Suprapubic skin (tissue), 4 donors: ENCODE results near the gene ARHGAP23. TPM values are rescaled to one million over a fixed set of nuclear protein-coding genes. Genes with fewer than 3 reads are reported as not detected.

Source experiments
- DNase-seq, 2 donors: peaks; one replicate each; pipeline ENCODE4 v3.0.0-alpha.2; 2019; ENCODE audit warnings: low spot score in 2 of 2
- H3K27ac ChIP-seq: fragments of 200-600 bp; sonication (generic); one replicate; pipeline ENCODE4 v1.5.1; 2019
- H3K27me3 ChIP-seq: fragments of 200-600 bp; sonication (generic); one replicate; pipeline ENCODE4 v1.5.1; 2019
- H3K36me3 ChIP-seq: fragments of 200-600 bp; sonication (generic); one replicate; pipeline ENCODE4 v1.5.1; 2019
- H3K4me1 ChIP-seq: fragments of 200-600 bp; sonication (generic); one replicate; pipeline ENCODE4 v1.5.1; 2019
- H3K4me3 ChIP-seq: fragments of 200-600 bp; sonication (generic); one replicate; pipeline ENCODE4 v1.5.1; 2019; ENCODE audit warnings: mild to moderate bottlenecking
- H3K9me3 ChIP-seq: fragments of 200-600 bp; sonication (generic); one replicate; pipeline ENCODE4 v1.5.1; 2019
- CTCF ChIP-seq, 2 donors: fragments of 200-600 bp in 1 of 2; fragments of 450-650 bp in 1 of 2; sonication (generic) in 1 of 2; IDR thresholded peaks; one replicate each; pipeline ENCODE4 v1.5.1; 2016 to 2019; ENCODE audit warnings: antibody characterized with exemption in 2 of 2, mild to moderate bottlenecking in 1 of 2, moderate library complexity in 1 of 2
- EP300 ChIP-seq: sonication (generic); formaldehyde crosslinking; IDR thresholded peaks from one replicate; pipeline ENCODE4 v1.6.1; 2017; ENCODE audit warnings: antibody characterized with exemption
- POLR2A ChIP-seq, 2 donors: fragments of 450-650 bp; IDR thresholded peaks; one replicate each; pipeline ENCODE4 v1.6.1; 2017; ENCODE audit warnings: antibody characterized with exemption in 2 of 2, mild to moderate bottlenecking in 2 of 2, moderate library complexity in 2 of 2
- POLR2AphosphoS5 ChIP-seq, 3 donors: sonication (generic); formaldehyde crosslinking; IDR thresholded peaks; one replicate each; pipeline ENCODE4 v1.6.1; 2017; ENCODE audit warnings: antibody characterized with exemption in 3 of 3
- WGBS: methylation state at CpG from one replicate; pipeline ENCODE4 v1.1.5; 2018; 5-methylcytosine and 5-hydroxymethylcytosine counted together
- total RNA-seq, 4 donors: library from RNA; depleted of rRNA; stranded (reverse); fragments of >200 nt; gene quantifications; one replicate each; pipeline ENCODE4 v1.1.0, GENCODE V29; 2016

The ARHGAP23 gene
- total RNA-seq, 4 donors from 2014 or later: 94.8 to 149 (median 121) TPM

- Histone ChIP-seq H3K27ac (no peak overlapping the region), H3K9me3 (no peaks in the 10 kb centered on the region), H3K36me3 (peaks cover 37% of the 10 kb centered on the region), H3K4me3 (no peak overlapping the region), H3K27me3 (no peaks in the 10 kb centered on the region), H3K4me1 (peaks cover 55% of the 10 kb centered on the region)
- no peak for TF ChIP-seq POLR2A (IDR thresholded peaks at IDR 0.05)
- TF ChIP-seq CTCF (IDR thresholded peaks at IDR 0.05): no peak
- TF ChIP-seq POLR2AphosphoS5 (IDR thresholded peaks at IDR 0.05): no peak
- no peak for TF ChIP-seq EP300
- WGBS: 82% methylated on average over 12 of the region's 19 CpGs
- no peak for DNase-seq
Measured at GRCh38 chr17:38460716-38461630, 32.7 kb downstream of the ARHGAP23 start.

- DNase-seq: no peak
- Histone ChIP-seq H3K4me1 (peaks cover 56% of the 10 kb centered on the region), H3K9me3 (no peaks in the 10 kb centered on the region), H3K27ac (no peak overlapping the region), H3K4me3 (no peak overlapping the region), H3K27me3 (no peaks in the 10 kb centered on the region), H3K36me3 (peaks cover 44% of the 10 kb centered on the region)
- TF ChIP-seq POLR2AphosphoS5 (IDR thresholded peaks at IDR 0.05) (no peak), CTCF (IDR thresholded peaks at IDR 0.05) (no peak), POLR2A (IDR thresholded peaks at IDR 0.05) (no peak), EP300 (no peak)
- WGBS: 88% methylated on average over 5 of the region's 7 CpGs
Measured at GRCh38 chr17:38461683-38462082, 33.4 kb downstream of the ARHGAP23 start.

GRCh38 chr17:38463451-38463858, 35.2 kb downstream of the ARHGAP23 start:
- Histone ChIP-seq H3K4me3 (no peak overlapping the region), H3K4me1 (peaks cover 67% of the 10 kb centered on the region), H3K27ac (peak overlapping the region; percentile 87), H3K9me3 (no peaks in the 10 kb centered on the region), H3K27me3 (no peaks in the 10 kb centered on the region), H3K36me3 (peaks cover 55% of the 10 kb centered on the region)
- 45% methylated on average over 4 of the region's 8 CpGs for WGBS
- TF ChIP-seq POLR2AphosphoS5 (IDR thresholded peaks at IDR 0.05): no peak
- TF ChIP-seq CTCF (IDR thresholded peaks at IDR 0.05): no peak
- no peak for TF ChIP-seq EP300
- TF ChIP-seq POLR2A (IDR thresholded peaks at IDR 0.05): no peak
- DNase-seq: no peak

- Histone ChIP-seq H3K9me3 (no peaks in the 10 kb centered on the region), H3K4me3 (peak overlapping the region; percentile 48), H3K27ac (peak overlapping the region; percentile 87), H3K36me3 (peaks cover 55% of the 10 kb centered on the region), H3K4me1 (peaks cover 74% of the 10 kb centered on the region), H3K27me3 (no peaks in the 10 kb centered on the region)
- DNase-seq: peak in 1 of 2 donors; percentile 84
- peak in 1 of 3 donors; percentile 23 for TF ChIP-seq POLR2AphosphoS5 (IDR thresholded peaks at IDR 0.05)
- TF ChIP-seq POLR2A (IDR thresholded peaks at IDR 0.05): no peak
- 20% methylated on average over 2 of the region's 9 CpGs for WGBS
Measured at GRCh38 chr17:38464251-38464722, 36.0 kb downstream of the ARHGAP23 start.

GRCh38 chr17:38464723-38465390, 36.6 kb downstream of the ARHGAP23 start:
- TF ChIP-seq EP300 (no peak), POLR2A (IDR thresholded peaks at IDR 0.05) (peak in 1 of 2 donors; percentile 14), POLR2AphosphoS5 (IDR thresholded peaks at IDR 0.05) (peak in 2 of 3 donors; percentile 62 to 79), CTCF (IDR thresholded peaks at IDR 0.05) (no peak)
- Histone ChIP-seq H3K36me3 (peaks cover 55% of the 10 kb centered on the region), H3K4me1 (peaks cover 69% of the 10 kb centered on the region), H3K27me3 (no peaks in the 10 kb centered on the region), H3K4me3 (peak overlapping the region; percentile 48), H3K9me3 (no peaks in the 10 kb centered on the region), H3K27ac (peak overlapping the region; percentile 87)
- 30% methylated on average over 13 of the region's 28 CpGs for WGBS
- DNase-seq: peak; percentile 92 to 94
